GM12878 (cell line): ENCODE measurements around the gene FAM167B. TPM values are rescaled to one million over a fixed set of nuclear protein-coding genes. Genes with fewer than 3 reads are reported as not detected.

Experiments
- ATAC-seq: fragments of 200-7000 bp; cut with Tn5 transposase; 3 replicates; pipeline ENCODE4 v1.9.1; 2020; ENCODE audit warnings: mild to moderate bottlenecking, moderate library complexity
- BruUV-seq: library from RNA; stranded (reverse); fragments of 400-500 nt; replicated peaks from 2 replicates; lab custom pipeline; 2021; lab: Mats Ljungman, UMichigan
- CTCF ChIA-PET: fragments of 300-600 bp; sonication (Branson Sonifier 250); formaldehyde crosslinking; extraction: SDS; loops from one replicate; lab custom pipeline; 2021; ENCODE audit warnings: inconsistent platforms; lab: Yijun Ruan, JAX
- POLR2A ChIA-PET: fragments of 350-600 bp; formaldehyde crosslinking; extraction: SDS; loops from one replicate; lab custom pipeline; 2021; ENCODE audit warnings: inconsistent platforms; lab: Charles Lee
- RAD21 ChIA-PET: fragments of 300-600 bp; sonication (Branson Sonifier 250); formaldehyde crosslinking; loops from one replicate; lab custom pipeline; 2023; ENCODE audit warnings: antibody characterized with exemption; ENCODE audit not compliant: unreplicated experiment; lab: Charles Lee
- SMC1A ChIA-PET: fragments of 300-600 bp; sonication (Branson Sonifier 250); formaldehyde crosslinking; loops from one replicate; lab custom pipeline; 2023; ENCODE audit not compliant: unreplicated experiment, uncharacterized antibody; lab: Charles Lee
- DNase-seq: peaks from one replicate; pipeline ENCODE4 v3.0.0-alpha.2; 2011; ENCODE audit warnings: low read depth, low spot score
- FAIRE-seq: peaks from 3 replicates; lab custom pipeline; 2011; peaks lifted over from hg19 to GRCh38; lab: Jason Lieb, UNC
- H2AFZ ChIP-seq: 2 replicates; pipeline ENCODE4 v1.6.0; 2011; ENCODE audit warnings: low read depth, low read length, control low read depth; ENCODE audit not compliant: control insufficient read depth
- H3K27ac ChIP-seq: 2 replicates; pipeline ENCODE4 v1.5.1; 2011; ENCODE audit warnings: control low read depth; ENCODE audit not compliant: control insufficient read depth, insufficient read depth
- H3K27me3 ChIP-seq, 2 experiments: replicated peaks in 1 of 2; 2 replicates each; pipeline versions ENCODE4 v1.6.0 to v1.6.1; 2011; ENCODE audit warnings: low read length in 1 of 2; ENCODE audit not compliant: control insufficient read depth in 2 of 2, insufficient read depth in 2 of 2
- H3K36me3 ChIP-seq, 2 experiments: 2 replicates each; pipeline ENCODE4 v1.5.1; 2011; ENCODE audit warnings: low read length in 1 of 2; ENCODE audit not compliant: control insufficient read depth in 2 of 2, insufficient read depth in 2 of 2
- H3K4me1 ChIP-seq: 2 replicates; pipeline ENCODE4 v1.6.1; 2011; ENCODE audit warnings: mild to moderate bottlenecking, low read length, moderate library complexity, mixed read lengths; ENCODE audit not compliant: control insufficient read depth, insufficient read depth
- H3K4me2 ChIP-seq: 2 replicates; pipeline ENCODE4 v1.6.0; 2011; ENCODE audit warnings: control low read depth; ENCODE audit not compliant: control insufficient read depth, insufficient read depth
- H3K4me3 ChIP-seq: fragments of 200-600 bp; sonication (generic); 2 replicates; pipeline ENCODE4 v1.5.1; 2016
- H3K79me2 ChIP-seq: 2 replicates; pipeline ENCODE4 v1.6.0; 2011; ENCODE audit warnings: low read length; ENCODE audit not compliant: control insufficient read depth, insufficient read depth
- H3K9ac ChIP-seq: 2 replicates; pipeline ENCODE4 v1.8.0; 2011; ENCODE audit warnings: low read length, control low read depth, mixed read lengths; ENCODE audit not compliant: control insufficient read depth, insufficient read depth
- H3K9me3 ChIP-seq: replicated peaks from 3 replicates; pipeline ENCODE4 v1.5.1; 2011; ENCODE audit warnings: mild to moderate bottlenecking, low read length; ENCODE audit not compliant: control insufficient read depth, insufficient read depth
- H4K20me1 ChIP-seq: 2 replicates; pipeline ENCODE4 v1.6.0; 2011; ENCODE audit not compliant: control insufficient read depth, insufficient read depth
- BMI1 ChIP-seq: fragments of 450-650 bp; IDR thresholded peaks from 2 replicates; pipeline ENCODE4 v1.6.1; 2016; ENCODE audit warnings: mild to moderate bottlenecking, moderate library complexity, borderline replicate concordance
- DPF2 ChIP-seq: fragments of 450-650 bp; IDR thresholded peaks from 2 replicates; pipeline ENCODE4 v1.6.1; 2017; ENCODE audit warnings: mild to moderate bottlenecking
- MEF2A ChIP-seq: IDR thresholded peaks from 2 replicates; pipeline ENCODE4 v1.6.1; 2011; ENCODE audit warnings: low read depth, mild to moderate bottlenecking, low read length, moderate library complexity; ENCODE audit not compliant: insufficient read depth
- MEF2B ChIP-seq: fragments of 450-650 bp; IDR thresholded peaks from 2 replicates; pipeline ENCODE4 v1.6.1; 2018; ENCODE audit warnings: mild to moderate bottlenecking, moderate library complexity; ENCODE audit not compliant: partially characterized antibody, poor library complexity, severe bottlenecking
- SRF ChIP-seq, 2 experiments: IDR thresholded peaks; 2 replicates each; pipeline ENCODE4 v1.6.1; 2011; ENCODE audit warnings: low read depth in 2 of 2, low read length in 2 of 2, mild to moderate bottlenecking in 1 of 2, moderate library complexity in 1 of 2
- WGBS: methylation state at CpG from one replicate; pipeline ENCODE4 v1.1.6; 2016; ENCODE audit warnings: low lambda C conversion rate; ENCODE audit not compliant: insufficient replicate concordance, insufficient coverage; ENCODE audit errors: missing lambda C conversion rate; 5-methylcytosine and 5-hydroxymethylcytosine counted together
- in situ Hi-C: fragments of 300-500 bp; cut with MboI; formaldehyde crosslinking; loops from 9 replicates; pipeline ENCODE4 v1.14.3; 2018; ENCODE audit warnings: mixed read lengths
- intact Hi-C: fragments of 100-400 bp; cut with micrococcal nuclease; formaldehyde crosslinking; loops from one replicate; pipeline ENCODE4 v1.14.2; 2022; ENCODE audit not compliant: unreplicated experiment
- polyA plus RNA-seq, 11 experiments: library from polyadenylated mRNA; depleted of rRNA in 4 of 11; unstranded in 6 of 11; stranded (reverse) in 5 of 11; fragments of >200 nt; fragmentation: Nextera tagmentation in 4 of 11; fragmentation: Illumina TruSeq in 1 of 11; extraction: Ambion mirVana in 4 of 11; extraction: Trizol in 1 of 11; gene quantifications; 1 replicate in 1 of 11; 2 replicates in 10 of 11; pipeline versions ENCODE4 v1.2.1 to v1.2.3, GENCODE V29; 2011 to 2016; ENCODE audit warnings: inconsistent platforms in 2 of 11, missing spikeins in 2 of 11, low read depth in 1 of 11
- total RNA-seq, 4 experiments: library from RNA; depleted of rRNA in 3 of 4; stranded (reverse); fragments of >200 nt in 3 of 4; fragmentation: Illumina TruSeq in 1 of 4; extraction: Trizol in 1 of 4; gene quantifications; 2 replicates each; pipeline versions ENCODE4 v1.2.1 to v1.2.3, GENCODE V29; 2013 to 2021

FAM167B gene
- total and polyA plus RNA-seq, 10 of the 15 experiments (the other 5 are each of a cell fraction or from before 2014, with no cell fraction given): 0.07 to 1.2 (median 0.36) TPM; not detected in 2

- peak overlapping the region; percentile 61; the same call in 1 of the 2 replicates for H3K4me3 ChIP-seq
- peaks cover 53% of the 10 kb centered on the region for H3K4me1 ChIP-seq
- ATAC-seq: no peak
- no TSS peak for BruUV-seq
- no peak for TF ChIP-seq BMI1
- 0 out of 4 replicates have a peak, but pooled peaks of 1 of the 2 experiments have one; percentile 32 for TF ChIP-seq SRF (IDR thresholded peaks at IDR 0.05; ENCODE audit: low read depth in 2 of 2, low read length in 2 of 2)
- TF ChIP-seq MEF2B: peak; percentile 58
- TF ChIP-seq MEF2A: peak; percentile 77
- TF ChIP-seq DPF2: no peak
- H3K27me3 ChIP-seq: no peaks in the 10 kb centered on the region
- WGBS: 38% methylated on average over 9 of the region's 9 CpGs
- H4K20me1 ChIP-seq: no peaks in the 10 kb centered on the region
- no peaks in the 10 kb centered on the region; the same call in 2 of the 3 replicates for H3K9me3 ChIP-seq
- FAIRE-seq: no peak
- SMC1A ChIA-PET: interaction anchor here (1.0 to 14.4 kb wide), 7 partner anchors 13 to 62 kb away, joined by 3 to 124 read pairs (median 3); partner anchors contain the start of gene HDAC1
- no peak for DNase-seq
- POLR2A ChIA-PET: interaction anchor here (1.5 kb wide), 1 partner anchor 18 kb away, joined by 3 read pairs; no protein-coding TSS in a partner anchor
- CTCF ChIA-PET: interaction anchor here (0.6 to 6.2 kb wide), 6 partner anchors 9 to 159 kb away, joined by 3 to 39 read pairs (median 7); partner anchors contain the start of gene FAM167B
- peaks cover 69% of the 10 kb centered on the region for H3K79me2 ChIP-seq
- H3K9ac ChIP-seq: peak overlapping the region; percentile 3
- intact Hi-C loops: no loop called here
- in situ Hi-C loops: no loop called here
- peak overlapping the region; percentile 71 for H2AFZ ChIP-seq
- peaks cover 0 to 2% of the 10 kb centered on the region in 2 experiments; a peak in 1 of 4 replicates for H3K36me3 ChIP-seq
- H3K27ac ChIP-seq: peak overlapping the region; percentile 89
- RAD21 ChIA-PET: interaction anchor here (0.7 to 4.5 kb wide), 5 partner anchors 15 to 80 kb away, joined by 3 to 34 read pairs (median 15); partner anchors contain the start of genes HDAC1 and MARCKSL1
- H3K4me2 ChIP-seq: peak overlapping the region; percentile 99
These were observed 9.6 kb downstream of the FAM167B start for GRCh38 chr1:32256473-32257226.
